H1 (cell line): Measurements from ENCODE around the gene MS4A5. TPM values are rescaled to one million over a fixed set of nuclear protein-coding genes. Genes with fewer than 3 reads are reported as not detected.

Source experiments
- CTCF ChIA-PET: fragments of 300-600 bp; sonication (Branson Sonifier 250); formaldehyde crosslinking; loops from one replicate; lab custom pipeline; 2021; ENCODE audit not compliant: partially characterized antibody; lab: Charles Lee
- POLR2A ChIA-PET: fragments of 300-600 bp; sonication (Branson Sonifier 250); formaldehyde crosslinking; loops from one replicate; lab custom pipeline; 2021; ENCODE audit warnings: inconsistent platforms; ENCODE audit not compliant: partially characterized antibody; lab: Charles Lee
- DNase-seq, 2 experiments: peaks; one replicate each; pipeline versions ENCODE4 v3.0.0 to v3.0.0-alpha.2; 2010 to 2022; ENCODE audit warnings: low spot score in 2 of 2, low read depth in 1 of 2, mixed read lengths in 1 of 2
- FAIRE-seq: peaks from 2 replicates; lab custom pipeline; 2011; peaks lifted over from hg19 to GRCh38; lab: Jason Lieb, UNC
- H2AFZ ChIP-seq: 2 replicates; pipeline ENCODE4 v1.8.1; 2012; ENCODE audit warnings: low read length, inconsistent platforms
- H2AK5ac ChIP-seq: 2 replicates; pipeline ENCODE4 v1.6.1; 2013; ENCODE audit warnings: low read depth, low read length
- H2BK120ac ChIP-seq: replicated peaks from 2 replicates; pipeline ENCODE3; 2013; ENCODE audit warnings: low read depth, low read length, inconsistent platforms
- H2BK12ac ChIP-seq: 2 replicates; pipeline ENCODE4 v1.6.1; 2013; ENCODE audit warnings: low read depth, low read length
- H2BK15ac ChIP-seq: 2 replicates; pipeline ENCODE4 v1.6.1; 2013; ENCODE audit warnings: low read length
- H2BK20ac ChIP-seq: 2 replicates; pipeline ENCODE4 v1.6.1; 2013; ENCODE audit warnings: low read length
- H2BK5ac ChIP-seq: 2 replicates; pipeline ENCODE4 v1.6.1; 2013; ENCODE audit warnings: low read depth, low read length
- H3K14ac ChIP-seq: 2 replicates; pipeline ENCODE4 v1.6.1; 2013; ENCODE audit warnings: inconsistent platforms; ENCODE audit not compliant: insufficient read length
- H3K18ac ChIP-seq: 2 replicates; pipeline ENCODE4 v1.6.1; 2013; ENCODE audit warnings: low read length; ENCODE audit errors: extremely low read depth
- H3K23ac ChIP-seq: 2 replicates; pipeline ENCODE4 v1.6.1; 2013; ENCODE audit warnings: inconsistent platforms; ENCODE audit not compliant: insufficient read length
- H3K23me2 ChIP-seq: 2 replicates; pipeline ENCODE4 v1.6.1; 2013; ENCODE audit warnings: low read depth, low read length
- H3K27ac ChIP-seq: 2 replicates; pipeline ENCODE4 v1.6.1; 2011; ENCODE audit warnings: low read depth, low read length, inconsistent platforms
- H3K27me3 ChIP-seq, 4 experiments: replicated peaks in 1 of 4; 1 replicate in 1 of 4; 2 replicates in 3 of 4; pipeline versions ENCODE4 v1.6.1 to v1.8.1; 2011 to 2013; ENCODE audit warnings: low read length in 3 of 4, mild to moderate bottlenecking in 3 of 4, inconsistent platforms in 2 of 4, mixed read lengths in 2 of 4, moderate library complexity in 1 of 4; ENCODE audit not compliant: control insufficient read depth in 3 of 4, insufficient read depth in 3 of 4; ENCODE audit errors: extremely low read depth in 1 of 4
- H3K36me3 ChIP-seq, 4 experiments: 2 replicates each; pipeline versions ENCODE4 v1.6.1 to v1.8.1; 2011 to 2013; ENCODE audit warnings: mild to moderate bottlenecking in 4 of 4, low read length in 3 of 4, moderate library complexity in 2 of 4, control low read depth in 1 of 4, inconsistent platforms in 1 of 4; ENCODE audit not compliant: insufficient read depth in 4 of 4, control insufficient read depth in 2 of 4
- H3K4ac ChIP-seq: replicated peaks from 2 replicates; pipeline ENCODE3; 2013; ENCODE audit warnings: low read length, low read depth, mixed read lengths, inconsistent platforms; ENCODE audit not compliant: insufficient read length
- H3K4me1 ChIP-seq, 4 experiments: replicated peaks in 1 of 4; 1 replicate in 1 of 4; 2 replicates in 3 of 4; pipeline versions ENCODE4 v1.6.1 to v1.8.1; 2011 to 2013; ENCODE audit warnings: low read length in 3 of 4, inconsistent platforms in 2 of 4, mixed read lengths in 1 of 4; ENCODE audit not compliant: insufficient read depth in 4 of 4, control insufficient read depth in 3 of 4
- H3K4me2 ChIP-seq, 2 experiments: 2 replicates each; pipeline versions ENCODE4 v1.6.1 to v1.8.1; 2011 to 2013; ENCODE audit warnings: low read depth in 2 of 2, low read length in 2 of 2, control low read depth in 1 of 2, inconsistent platforms in 1 of 2, mild to moderate bottlenecking in 1 of 2; ENCODE audit not compliant: insufficient read depth in 1 of 2
- H3K4me3 ChIP-seq, 4 experiments: fragments of 200-600, 300-600 bp in 1 of 4; sonication (generic), shearing (Covaris generic), sonication (Bioruptor Twin) in 1 of 4; 2 replicates each; pipeline versions ENCODE4 v1.5.1 to v1.8.1; 2011 to 2016; ENCODE audit warnings: low read length in 4 of 4, low read depth in 3 of 4, control low read depth in 2 of 4, inconsistent platforms in 2 of 4, mild to moderate bottlenecking in 2 of 4, mixed read lengths in 1 of 4, moderate library complexity in 1 of 4; ENCODE audit not compliant: insufficient read depth in 2 of 4; ENCODE audit errors: extremely low read depth in 1 of 4
- H3K56ac ChIP-seq: replicated peaks from 2 replicates; pipeline ENCODE3; 2013; ENCODE audit warnings: low read depth, mild to moderate bottlenecking, mixed read lengths, low read length, inconsistent platforms; ENCODE audit not compliant: insufficient read length
- H3K79me1 ChIP-seq: 2 replicates; pipeline ENCODE4 v1.6.1; 2013; ENCODE audit warnings: low read depth, low read length, control low read depth
- H3K79me2 ChIP-seq, 2 experiments: 2 replicates each; pipeline versions ENCODE4 v1.6.1 to v1.8.1; 2012 to 2013; ENCODE audit warnings: low read length in 2 of 2, mild to moderate bottlenecking in 2 of 2, inconsistent platforms in 1 of 2; ENCODE audit not compliant: insufficient read depth in 2 of 2, control insufficient read depth in 1 of 2
- H3K9ac ChIP-seq, 4 experiments: replicated peaks in 1 of 4; 1 replicate in 1 of 4; 2 replicates in 3 of 4; pipeline versions ENCODE4 v1.6.1 to v1.8.1; 2011 to 2013; ENCODE audit warnings: low read depth in 3 of 4, low read length in 3 of 4, control low read depth in 2 of 4, mild to moderate bottlenecking in 2 of 4, moderate library complexity in 2 of 4, inconsistent platforms in 1 of 4; ENCODE audit errors: extremely low read depth in 1 of 4
- H3K9me3 ChIP-seq, 2 experiments: 2 replicates each; pipeline versions ENCODE4 v1.6.1 to v1.8.1; 2012 to 2013; ENCODE audit warnings: mild to moderate bottlenecking in 2 of 2, moderate library complexity in 2 of 2, control low read depth in 1 of 2, inconsistent platforms in 1 of 2, low read depth in 1 of 2, low read length in 1 of 2, mixed read lengths in 1 of 2; ENCODE audit not compliant: insufficient read depth in 2 of 2
- H4K20me1 ChIP-seq, 2 experiments: replicated peaks in 1 of 2; 2 replicates each; pipeline versions ENCODE3 to v1.8.1; 2011 to 2013; ENCODE audit warnings: inconsistent platforms in 2 of 2, low read length in 2 of 2, mild to moderate bottlenecking in 1 of 2; ENCODE audit not compliant: insufficient read depth in 2 of 2, control insufficient read depth in 1 of 2
- H4K5ac ChIP-seq: 2 replicates; pipeline ENCODE4 v1.6.1; 2013; ENCODE audit warnings: low read length, low read depth, mixed read lengths, inconsistent platforms; ENCODE audit not compliant: insufficient read length
- H4K8ac ChIP-seq: 2 replicates; pipeline ENCODE4 v1.8.0; 2013; ENCODE audit warnings: mild to moderate bottlenecking, moderate library complexity, low read length, inconsistent platforms; ENCODE audit not compliant: insufficient read depth; ENCODE audit errors: extremely low read depth
- H4K91ac ChIP-seq: replicated peaks from 2 replicates; pipeline ENCODE3; 2013; ENCODE audit warnings: low read length, mixed read lengths, inconsistent platforms; ENCODE audit not compliant: insufficient read length
- CHD1 ChIP-seq: IDR thresholded peaks from 2 replicates; pipeline ENCODE4 v1.6.1; 2012; ENCODE audit warnings: low read depth, low read length, improper control_type of control experiment
- CTBP2 ChIP-seq: IDR thresholded peaks from 2 replicates; pipeline ENCODE4 v1.7.0; 2011; ENCODE audit warnings: borderline replicate concordance, mild to moderate bottlenecking, moderate library complexity, mixed read lengths, low read length; ENCODE audit not compliant: insufficient read depth, insufficient read length
- CTCF ChIP-seq, 3 experiments: IDR thresholded peaks; 1 replicate in 2 of 3; 2 replicates in 1 of 3; pipeline versions ENCODE4 v1.5.1 to v1.6.1; 2011; ENCODE audit warnings: low read length in 3 of 3, mild to moderate bottlenecking in 3 of 3, inconsistent platforms in 2 of 3, low read depth in 1 of 3, moderate library complexity in 1 of 3; ENCODE audit not compliant: insufficient read depth in 1 of 3; ENCODE audit errors: control extremely low read depth in 1 of 3
- EP300 ChIP-seq, 2 experiments: IDR thresholded peaks; 1 replicate in 1 of 2; 2 replicates in 1 of 2; pipeline ENCODE4 v1.6.1; 2011 to 2012; ENCODE audit warnings: low read depth in 2 of 2, low read length in 2 of 2, mild to moderate bottlenecking in 2 of 2, borderline replicate concordance in 1 of 2, inconsistent platforms in 1 of 2, moderate library complexity in 1 of 2
- HDAC6 ChIP-seq: IDR thresholded peaks from one replicate; pipeline ENCODE4 v1.7.1; 2012; ENCODE audit warnings: low read depth, mild to moderate bottlenecking, inconsistent platforms, low read length, moderate library complexity
- JUND ChIP-seq: IDR thresholded peaks from 2 replicates; pipeline ENCODE4 v1.6.1; 2011; ENCODE audit warnings: mild to moderate bottlenecking, improper control_type of control experiment, low read length
- POLR2A ChIP-seq, 2 experiments: IDR thresholded peaks; 1 replicate in 1 of 2; 2 replicates in 1 of 2; pipeline ENCODE4 v1.6.1; 2011; ENCODE audit warnings: low read depth in 2 of 2, low read length in 2 of 2, mild to moderate bottlenecking in 2 of 2; ENCODE audit errors: control extremely low read depth in 1 of 2
- POLR2AphosphoS5 ChIP-seq: IDR thresholded peaks from 2 replicates; pipeline ENCODE4 v1.6.1; 2011; ENCODE audit warnings: low read depth, low read length
- TAF1 ChIP-seq: IDR thresholded peaks from 2 replicates; pipeline ENCODE4 v1.6.1; 2011; ENCODE audit warnings: mild to moderate bottlenecking, low read depth, low read length
- TEAD4 ChIP-seq: IDR thresholded peaks from 2 replicates; pipeline ENCODE4 v1.6.1; 2012; ENCODE audit warnings: low read depth, low read length, inconsistent platforms, mixed read lengths
- WGBS, 2 experiments: shearing (Covaris generic) in 1 of 2; methylation state at CpG; one replicate each; pipeline versions ENCODE4 v1.1.6 to v1.1.7; 2013 to 2015; ENCODE audit warnings: low lambda C conversion rate in 2 of 2, mixed read lengths in 2 of 2, inconsistent platforms in 1 of 2, low coverage in 1 of 2, missing lambda C conversion rate in 1 of 2; ENCODE audit not compliant: insufficient replicate concordance in 2 of 2, insufficient coverage in 1 of 2, insufficient read length in 1 of 2; ENCODE audit errors: extremely low coverage in 1 of 2, missing lambda C conversion rate in 1 of 2; 5-methylcytosine and 5-hydroxymethylcytosine counted together
- long read RNA-seq, 2 experiments: library from RNA in 1 of 2; library from capped mRNA in 1 of 2; stranded (forward); transcript quantifications; one replicate each; pipeline ENCODE4 v2.0.0, GENCODE V29; 2021; ENCODE audit warnings: inconsistent platforms in 1 of 2
- polyA minus RNA-seq, 3 experiments: library from RNA; depleted of rRNA, polyadenylated mRNA; stranded (reverse); fragments of >200 nt; gene quantifications; 1 replicate in 2 of 3; 2 replicates in 1 of 3; pipeline ENCODE4 v1.2.3, GENCODE V29; 2011
- polyA plus RNA-seq, 7 experiments: library from polyadenylated mRNA; depleted of rRNA in 3 of 7; stranded (reverse) in 5 of 7; unstranded in 2 of 7; fragments of >200 nt in 5 of 7; fragments of 200-250 nt in 2 of 7; gene quantifications; 1 replicate in 5 of 7; 2 replicates in 1 of 7; 4 replicates in 1 of 7; pipeline versions ENCODE4 v1.2.1 to v1.2.3, GENCODE V29; 2011 to 2013; ENCODE audit warnings: missing spikeins in 2 of 7, mixed read lengths in 2 of 7
- total RNA-seq: library from RNA; stranded (reverse); fragmentation: NEBNext Ultra II Directional; extraction: Animal tissue kit (Norgen Biotek cat#: 25700); gene quantifications from 2 replicates; pipeline ENCODE4 v1.2.1, GENCODE V29; 2021

Gene MS4A5
- not detected in 2 replicates for total RNA-seq
- polyA plus RNA-seq (2011; rRNA removed), result not detected in 2 replicates
- polyA plus RNA-seq (2011; cell fraction: cytosol; rRNA removed), result not detected
- polyA plus RNA-seq (2011; cell fraction: nucleus; rRNA removed), result not detected
- polyA plus RNA-seq (2012, experiment 1 of 2), result not detected in 4 replicates
- polyA plus RNA-seq (2012, experiment 2 of 2), result not detected
- polyA plus RNA-seq (2013, experiment 1 of 2), result not detected
- polyA plus RNA-seq (2013, experiment 2 of 2), result not detected
- polyA minus RNA-seq (2011; rRNA and poly(A)+ RNA removed), result not detected in 2 replicates
- not detected for polyA minus RNA-seq (2011; cell fraction: cytosol; rRNA and poly(A)+ RNA removed)
- polyA minus RNA-seq (2011; cell fraction: nucleus; rRNA and poly(A)+ RNA removed), result not detected
- long read RNA-seq, experiment 1, result 0 reads
- long read RNA-seq, experiment 2, result 0 reads

GRCh38 chr11:60429272-60429671 is at the start of gene MS4A5:
MS4A5 (plus strand) TSS chr11:60429572; CDS start chr11:60429675, 103 bp downstream.
- H2BK120ac ChIP-seq, result no peak within 1 kb of the TSS
- 97% methylated on average over 5 of the region's 5 CpGs; no CpG with 5 or more reads in 1 of the 2 experiments for WGBS, 2 experiments
- no peak within 1 kb of the TSS for H2BK12ac ChIP-seq
- no peak within 1 kb of the TSS for H3K4ac ChIP-seq
- H3K79me1 ChIP-seq, result no peaks in the 10 kb centered on the region
- H3K18ac ChIP-seq, result no peak within 1 kb of the TSS
- no peaks in the 10 kb centered on the region for H3K23me2 ChIP-seq
- H3K4me1 ChIP-seq, result peaks cover 0 to 2% (median 0%) of the 10 kb centered on the region in 4 experiments; a peak in 1 of 7 replicates
- no peak within 1 kb of the TSS for H4K5ac ChIP-seq
- H2BK5ac ChIP-seq, result no peak within 1 kb of the TSS
- H3K23ac ChIP-seq, result no peak within 1 kb of the TSS
- no peaks in the 10 kb centered on the region for H3K9me3 ChIP-seq
- CTCF ChIA-PET, result no interaction called here
- H3K4me3 ChIP-seq, result no peak within 1 kb of the TSS
- no peaks in the 10 kb centered on the region for H3K36me3 ChIP-seq
- no peak within 1 kb of the TSS for H3K4me2 ChIP-seq
- POLR2A ChIA-PET, result no interaction called here
- H4K20me1 ChIP-seq, result no peaks in the 10 kb centered on the region
- H4K91ac ChIP-seq, result no peak within 1 kb of the TSS
- H2BK20ac ChIP-seq, result no peak within 1 kb of the TSS
- no peak within 1 kb of the TSS for H3K27ac ChIP-seq
- no peak within 1 kb of the TSS for H2BK15ac ChIP-seq
- no peaks in the 10 kb centered on the region for H3K79me2 ChIP-seq
- DNase-seq (no peak), FAIRE-seq (no peak)
- no peak within 1 kb of the TSS for H4K8ac ChIP-seq
- no peak within 1 kb of the TSS for H3K14ac ChIP-seq
- H2AFZ ChIP-seq, result no peak within 1 kb of the TSS
- no peak within 1 kb of the TSS for H2AK5ac ChIP-seq
- H3K9ac ChIP-seq, result no peak within 1 kb of the TSS
- H3K27me3 ChIP-seq, result no peaks in the 10 kb centered on the region
- no peak within 1 kb of the TSS for H3K56ac ChIP-seq
- TF ChIP-seq TEAD4 (no peak), CTCF (IDR thresholded peaks at IDR 0.05; ENCODE audit: control extremely low read depth in 1 of 3, insufficient read depth in 1 of 3, low read depth in 1 of 3, low read length in 3 of 3) (no peak), POLR2A (IDR thresholded peaks at IDR 0.05; ENCODE audit: control extremely low read depth in 1 of 2, low read depth in 2 of 2, low read length in 2 of 2) (no peak), TAF1 (no peak), JUND (no peak), CTBP2 (no peak), CHD1 (no peak), HDAC6 (no peak), EP300 (IDR thresholded peaks at IDR 0.05; ENCODE audit: borderline replicate concordance in 1 of 2, low read depth in 2 of 2, low read length in 2 of 2) (no peak), POLR2AphosphoS5 (no peak)
